Stimulated activated CD4-positive, alpha-beta T cell treated with anti-CD3 and anti-CD28 coated beads, Interleukin-4, amount 100 ng/mL, for 1 hour (primary cell): ENCODE results near the gene GRK4.
"Not testable (repeated sequence)": the region's sequence is repeated elsewhere in the genome, so short reads cannot be mapped to it uniquely, and the experiment has no call there.

Source experiments
- DNase-seq: peaks from one replicate; pipeline ENCODE4 v3.0.0-alpha.2; 2020

Gene GRK4

DNA sequence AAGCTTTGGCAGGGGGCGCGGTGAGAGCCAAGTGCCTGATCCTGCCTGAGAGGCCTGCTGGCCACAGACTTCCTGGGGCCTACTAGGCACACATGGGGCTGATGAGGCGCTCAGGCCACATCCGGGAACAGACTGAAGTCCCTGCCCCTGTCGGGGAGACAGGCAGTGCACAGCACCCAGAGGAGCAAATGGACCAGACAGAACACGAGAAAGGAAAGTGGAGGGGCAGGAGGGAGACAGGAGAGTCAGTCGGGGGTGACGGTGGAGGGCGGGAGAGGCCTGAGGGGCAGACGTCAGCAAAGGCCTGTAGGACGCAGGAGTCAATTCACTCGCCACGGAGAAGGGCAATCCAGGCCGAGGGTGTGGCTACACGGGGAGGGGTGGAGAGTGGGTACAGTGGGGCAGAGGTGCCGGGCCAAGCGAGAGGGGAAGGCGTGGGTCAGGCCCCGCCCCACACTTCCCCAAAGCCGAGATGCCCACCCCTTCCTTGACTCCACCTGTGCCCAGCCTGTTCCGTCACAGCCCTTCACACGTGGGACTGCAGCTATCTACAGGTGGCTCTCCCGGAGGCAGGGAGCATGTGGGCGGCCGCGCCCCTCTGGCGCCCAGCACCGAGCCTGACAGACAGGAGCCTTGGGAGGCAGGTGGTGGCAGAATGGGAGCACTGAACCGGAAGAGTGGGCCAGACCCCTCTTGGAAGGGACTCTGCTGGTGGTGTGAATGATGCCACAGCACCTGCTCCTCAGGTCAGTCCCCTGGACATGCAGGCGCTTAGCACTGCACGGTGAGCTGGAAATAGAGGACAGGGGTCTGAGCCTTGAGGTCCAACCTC, 20.6 kb upstream of the GRK4 start:
- DNase-seq = no peak

DNA sequence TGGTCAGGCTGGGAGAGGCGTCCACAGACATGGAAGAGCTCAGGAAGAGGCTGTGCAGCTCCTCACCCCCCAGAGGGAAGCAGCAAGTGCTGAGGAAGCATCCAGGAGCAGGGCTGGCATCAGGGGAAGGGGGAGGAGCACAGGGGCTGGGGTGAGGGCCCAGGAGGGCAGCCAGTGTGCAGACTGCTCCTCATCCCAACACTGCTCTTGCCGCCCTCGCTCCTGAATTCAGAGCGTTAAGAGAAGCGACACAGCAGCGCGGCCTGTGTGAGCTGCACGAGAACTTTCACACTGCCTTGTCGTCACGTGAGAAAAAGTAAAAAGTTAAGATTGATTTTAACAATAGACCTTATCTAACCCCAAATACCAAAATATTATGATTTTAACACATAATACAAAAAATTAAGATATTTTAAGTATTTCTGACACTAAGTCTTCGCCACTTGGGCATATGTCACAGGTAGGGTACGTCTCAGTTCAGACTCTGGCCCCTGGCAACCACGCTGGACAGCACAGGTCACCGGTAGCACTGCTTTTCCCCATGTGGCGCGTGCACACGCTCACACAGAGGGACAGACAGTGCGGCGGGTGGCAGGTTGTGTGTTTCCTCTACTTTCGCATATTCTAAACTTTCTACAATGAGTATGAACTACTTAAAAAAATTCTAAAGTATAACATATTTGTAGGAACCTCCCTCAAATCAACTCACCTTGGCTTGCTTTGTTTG, 19.8 kb upstream of the GRK4 start:
- no peak for DNase-seq

DNA sequence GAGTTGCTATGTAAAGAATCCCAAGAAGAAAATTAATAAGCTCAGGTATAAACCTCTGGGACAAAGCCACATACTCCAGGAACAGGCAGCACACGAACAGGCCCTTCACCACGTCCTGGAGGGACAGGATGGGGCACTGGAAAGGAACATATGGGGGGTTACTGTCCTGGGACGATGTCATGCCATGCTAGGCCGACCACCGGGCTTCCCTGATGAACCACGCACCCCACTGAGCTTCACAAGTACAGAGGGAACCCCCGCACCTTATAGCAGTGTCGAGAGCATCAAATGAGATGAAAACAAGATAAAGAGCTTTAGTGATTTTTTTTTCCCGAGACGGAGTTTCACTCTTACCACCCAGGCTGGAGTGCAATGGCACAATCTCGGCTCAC, 19.3 kb upstream of the GRK4 start:
- DNase-seq = no peak

DNA sequence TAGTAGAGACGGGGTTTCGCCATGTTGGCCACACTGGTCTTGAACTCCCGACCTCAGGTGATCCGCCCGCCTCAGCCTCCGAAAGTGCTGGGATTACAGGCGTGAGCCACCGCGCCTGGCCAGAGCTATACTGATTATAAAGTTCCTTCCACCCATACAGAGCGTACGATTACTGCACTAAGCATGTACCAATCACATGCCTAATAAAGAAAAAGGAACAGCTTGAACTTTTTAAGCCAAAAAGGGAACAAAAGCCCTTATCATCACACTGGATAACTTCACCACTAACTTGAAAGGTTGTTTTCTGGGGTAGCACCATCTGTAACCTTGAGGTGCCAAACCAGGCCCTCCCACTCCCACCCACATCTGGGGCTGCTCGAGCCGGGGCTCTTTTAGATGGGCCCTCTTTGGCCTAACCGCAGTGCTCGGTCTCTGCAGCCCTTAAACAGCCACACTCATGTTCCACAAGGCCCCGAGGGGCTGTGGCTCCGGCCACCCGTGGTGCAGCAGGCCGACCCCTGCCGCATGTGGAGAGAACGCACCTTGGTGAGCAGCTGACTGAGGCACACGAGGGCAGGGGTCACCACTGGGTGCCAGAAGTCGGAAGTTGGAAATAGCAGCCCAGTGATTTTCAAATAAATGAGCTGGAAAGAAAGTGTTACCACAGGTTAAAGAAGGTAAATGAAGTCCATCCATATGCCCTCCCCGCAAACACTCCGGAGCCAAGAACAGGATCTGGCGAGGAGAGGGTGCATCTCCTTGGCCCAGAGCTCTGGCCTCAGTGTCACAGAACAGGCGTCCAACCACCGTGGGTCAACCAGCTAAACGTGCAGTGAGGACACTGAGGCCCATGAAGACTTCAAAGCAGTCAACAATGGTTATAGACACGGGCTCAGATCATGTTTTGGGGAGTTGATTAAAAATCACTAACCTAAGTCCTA, 18.5 kb upstream of the GRK4 start:
- no peak for DNase-seq

DNA sequence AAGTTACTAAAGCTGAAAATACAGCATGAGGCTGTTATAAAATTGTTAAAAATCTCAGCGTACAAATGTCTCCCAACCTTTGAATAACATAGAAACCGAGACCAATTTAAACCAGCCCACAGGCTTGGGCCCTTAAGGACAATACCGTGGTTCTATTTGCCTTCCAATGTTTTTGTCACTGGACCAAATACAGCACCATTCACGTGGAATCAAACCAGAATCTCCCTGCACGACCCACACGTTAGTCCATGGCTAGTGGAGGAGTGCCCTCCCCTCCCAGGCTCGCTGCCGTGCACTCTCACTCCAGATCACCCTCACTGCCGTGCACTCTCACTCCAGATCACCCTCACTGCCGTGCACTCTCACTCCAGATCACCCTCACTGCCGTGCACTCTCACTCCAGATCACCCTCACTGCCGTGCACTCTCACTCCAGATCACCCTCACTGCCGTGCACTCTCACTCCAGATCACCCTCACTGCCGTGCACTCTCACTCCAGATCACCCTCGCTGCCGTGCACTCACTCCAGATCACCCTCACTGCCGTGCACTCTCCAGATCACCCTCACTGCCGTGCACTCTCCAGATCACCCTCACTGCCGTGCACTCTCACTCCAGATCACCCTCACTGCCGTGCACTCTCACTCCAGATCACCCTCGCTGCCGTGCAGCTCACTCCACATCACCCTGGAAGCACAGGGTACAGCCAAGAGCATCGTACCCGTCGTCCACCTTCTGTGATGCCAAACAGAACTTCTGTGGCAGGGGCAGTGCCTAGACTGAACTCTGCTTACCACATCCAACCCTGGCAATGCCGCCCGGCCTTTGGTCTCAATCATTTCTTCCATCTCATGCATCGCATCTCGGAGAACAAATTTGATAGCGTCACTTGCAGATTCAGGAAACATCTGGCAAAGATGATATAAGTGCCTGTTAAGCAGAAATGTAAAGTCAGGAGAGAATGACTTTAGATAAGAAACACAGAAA, 17.5 kb upstream of the GRK4 start:
- not testable (repeated sequence) for DNase-seq

DNA sequence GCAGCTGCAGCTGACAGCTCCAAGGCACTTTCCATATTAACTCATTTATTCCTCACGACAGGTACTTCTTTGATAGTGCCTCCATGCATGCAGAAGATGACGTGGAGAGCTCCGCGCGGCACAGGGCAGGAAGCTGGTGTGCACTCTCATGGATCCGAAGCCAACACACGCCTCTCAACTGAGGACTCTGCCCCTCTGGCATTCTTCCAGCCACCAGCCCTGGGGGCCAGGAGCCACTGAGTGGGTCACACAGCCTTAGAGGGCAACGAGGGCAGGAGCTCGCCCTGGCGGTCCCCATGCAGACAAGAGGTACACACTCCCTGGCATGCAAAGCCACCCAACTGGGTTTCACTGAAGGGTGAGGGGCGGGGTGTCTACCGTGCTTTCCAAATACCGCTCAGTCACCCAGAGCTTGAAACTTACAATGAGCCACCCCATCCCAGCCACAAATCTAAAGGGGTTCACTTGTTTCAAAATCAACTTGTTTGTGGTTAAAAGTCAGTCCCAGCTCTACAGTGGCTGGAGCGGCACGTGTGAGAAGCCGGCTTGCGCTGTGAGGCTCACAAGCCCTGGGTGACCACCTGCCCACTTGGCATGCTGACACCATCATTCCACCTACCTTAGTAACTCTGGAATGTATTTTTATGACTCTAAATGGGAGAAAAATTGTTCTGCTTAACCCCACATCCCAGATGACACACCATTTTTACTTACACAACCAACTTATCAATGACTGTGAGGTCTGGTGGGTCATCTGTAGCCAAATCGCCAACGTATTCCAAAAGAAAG, 16.4 kb upstream of the GRK4 start:
- DNase-seq = no peak

DNA sequence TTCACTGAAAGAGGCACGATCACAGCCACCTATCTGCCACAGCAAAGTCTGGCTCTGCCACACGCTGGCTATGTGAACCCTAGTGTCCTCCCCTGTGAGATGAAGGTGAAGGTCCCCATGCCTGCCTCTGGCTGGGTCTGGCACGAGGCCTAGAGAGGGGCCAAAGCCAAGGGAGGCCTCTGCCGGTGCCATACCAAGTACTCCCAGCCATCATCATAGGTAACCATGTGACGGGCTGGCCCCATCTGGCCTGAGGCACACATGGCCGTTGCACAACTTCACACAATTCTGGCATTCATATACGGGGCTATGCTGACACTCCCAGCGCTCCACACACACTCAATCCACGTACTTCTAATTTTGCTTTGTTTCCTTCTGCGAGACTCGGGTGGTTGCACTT, 15.4 kb upstream of the GRK4 start:
- DNase-seq = no peak

DNA sequence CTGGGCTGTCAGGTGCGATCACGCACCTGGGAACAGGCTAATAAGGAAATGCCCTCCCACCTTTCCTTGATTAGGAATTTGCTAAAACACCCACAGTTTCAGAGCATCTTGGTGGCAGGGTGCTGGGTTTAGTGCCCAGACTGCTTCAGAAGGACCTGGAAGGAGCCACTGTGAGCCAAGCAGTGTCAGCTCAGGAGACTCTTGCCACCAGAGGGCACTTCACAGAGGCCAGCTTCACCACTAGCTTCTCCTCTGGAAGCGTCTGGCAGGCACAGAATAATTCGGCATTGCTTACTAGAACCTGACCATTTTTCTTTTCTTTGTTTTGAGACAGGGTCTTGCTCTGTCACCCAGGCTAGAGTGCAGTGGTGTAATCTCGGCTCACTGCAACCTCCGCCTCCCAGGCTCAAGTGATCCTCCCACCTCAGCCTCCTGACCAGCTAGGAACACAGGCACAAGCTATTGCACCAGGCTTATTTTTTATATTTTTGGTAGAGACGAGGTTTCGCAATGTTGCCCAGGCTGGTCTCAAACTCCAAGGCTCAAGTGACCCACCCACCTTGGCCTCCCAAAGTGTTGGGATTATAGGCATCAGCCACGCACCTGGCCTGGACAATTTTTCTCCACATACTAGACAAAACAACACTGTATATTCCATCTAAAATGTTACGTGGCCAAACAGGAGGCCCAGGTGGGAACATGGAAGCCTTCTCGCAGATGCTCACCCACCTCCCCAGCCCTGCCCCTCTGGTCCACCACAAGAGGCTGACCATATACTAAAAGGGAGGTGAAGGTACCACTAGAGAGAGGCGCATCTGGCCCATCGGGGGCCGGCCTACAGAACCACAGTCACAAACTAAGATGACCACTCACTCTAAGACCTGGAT, 14.2 kb upstream of the GRK4 start:
- DNase-seq = no peak

DNA sequence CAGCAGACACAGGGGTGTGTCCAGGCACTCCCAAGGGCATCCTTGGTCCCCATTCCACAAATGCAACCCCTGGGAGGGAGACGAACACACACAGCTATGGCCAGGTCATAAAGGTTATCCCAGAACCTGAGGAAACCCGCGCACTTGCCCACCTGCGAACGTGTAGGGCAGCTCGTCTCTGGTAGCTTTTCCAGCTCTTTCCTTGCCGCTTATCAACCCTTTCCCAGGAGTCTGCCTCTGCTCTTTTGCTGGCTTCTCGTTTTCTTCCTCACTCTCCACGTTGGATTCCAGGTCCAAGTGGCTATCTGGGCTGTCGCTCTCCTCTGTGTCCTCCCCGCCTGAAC, 13.6 kb upstream of the GRK4 start:
- no peak for DNase-seq

DNA sequence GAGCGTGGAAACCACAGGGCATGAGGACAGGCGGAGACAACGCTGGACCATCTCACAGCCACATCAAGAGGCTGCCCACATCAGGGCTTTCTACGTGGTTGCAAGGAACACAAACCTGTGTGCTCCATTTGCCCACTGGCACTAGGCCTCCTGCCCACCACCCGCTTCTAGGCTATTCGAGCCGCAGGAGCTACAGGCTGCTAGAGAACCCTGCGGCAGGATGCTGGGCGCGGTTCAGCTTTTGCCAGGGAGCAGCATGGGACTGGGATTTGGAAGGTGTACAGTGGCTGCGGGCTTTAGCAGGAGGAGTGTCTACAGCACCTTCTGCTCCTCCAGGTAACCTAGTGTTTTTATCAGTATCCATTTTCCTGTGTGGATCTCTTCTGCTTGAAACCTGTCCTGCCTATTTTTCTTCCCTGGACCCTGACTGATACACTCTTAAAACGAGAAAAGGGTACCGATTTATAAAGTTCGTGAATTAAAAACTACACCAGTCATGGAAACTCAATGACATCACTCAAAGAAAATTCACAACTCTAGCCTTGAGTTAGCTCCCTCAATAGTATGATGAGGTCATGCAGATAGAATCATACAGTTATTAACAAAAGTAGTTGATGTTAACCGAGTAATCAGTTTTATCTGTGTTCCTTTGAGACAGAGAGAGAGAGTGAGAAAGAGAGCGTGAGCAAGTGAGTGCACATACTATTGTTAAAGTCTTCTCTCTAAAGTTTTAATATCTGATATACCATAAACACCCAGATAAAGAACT, 13.0 kb upstream of the GRK4 start:
- DNase-seq = no peak

DNA sequence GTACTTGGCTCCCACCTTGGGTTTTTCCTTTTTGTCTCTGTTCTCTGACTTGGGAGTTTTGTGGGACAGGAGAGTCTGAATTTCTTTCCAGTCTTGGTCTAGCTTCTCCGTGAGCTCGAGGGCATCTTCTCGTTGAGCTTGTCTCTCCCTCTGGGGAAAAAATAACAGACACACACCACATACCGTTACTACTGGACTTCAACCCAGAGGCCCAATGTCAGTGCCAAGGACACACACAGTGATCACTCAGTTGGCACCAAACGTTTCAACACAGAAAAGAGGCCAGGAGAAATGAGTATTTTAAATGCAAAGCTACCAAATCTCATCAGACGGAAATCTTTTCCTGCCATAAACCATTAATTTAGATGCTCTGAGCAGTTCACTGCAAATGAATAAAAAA, 9.9 kb upstream of the GRK4 start:
- no peak for DNase-seq

DNA sequence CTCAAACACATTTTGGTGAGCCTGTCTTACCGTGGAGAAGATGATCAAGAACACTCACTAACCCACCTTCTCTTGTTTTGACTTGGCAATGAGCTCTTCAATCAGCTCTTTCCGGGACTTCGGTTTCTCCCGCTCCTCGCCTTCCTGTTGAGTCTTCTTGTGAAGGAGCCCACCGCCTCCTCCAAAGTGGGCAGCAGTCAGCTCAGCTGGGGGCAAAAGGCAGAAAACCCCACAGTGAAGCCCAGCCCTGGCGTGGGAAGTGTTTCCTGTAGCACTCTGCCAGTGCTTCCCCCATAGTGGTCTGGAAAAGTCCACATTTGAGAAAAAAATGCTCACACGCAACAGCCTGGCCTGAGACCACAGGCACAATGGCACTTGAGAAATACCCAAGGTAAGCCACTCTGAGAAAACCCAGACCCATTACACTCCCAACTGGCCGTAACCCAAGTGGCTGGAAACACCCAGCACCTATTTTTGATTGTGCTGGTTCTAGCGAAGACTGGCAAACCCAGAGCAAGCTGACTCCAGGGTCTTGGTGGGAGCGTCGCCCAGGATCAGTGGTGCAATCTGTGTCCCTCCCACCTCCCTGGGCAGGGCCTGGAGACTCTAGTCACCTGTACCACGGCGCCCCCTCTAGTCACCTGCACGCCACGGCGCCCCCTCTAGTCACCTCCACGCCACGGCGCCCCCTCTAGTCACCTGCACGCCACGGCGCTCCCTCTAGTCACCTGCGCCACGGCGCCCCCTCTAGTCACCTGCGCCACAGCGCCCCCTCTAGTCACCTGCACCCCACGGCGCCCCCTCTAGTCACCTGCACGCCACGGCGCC, 8.8 kb upstream of the GRK4 start:
- peak; percentile 75 for DNase-seq

DNA sequence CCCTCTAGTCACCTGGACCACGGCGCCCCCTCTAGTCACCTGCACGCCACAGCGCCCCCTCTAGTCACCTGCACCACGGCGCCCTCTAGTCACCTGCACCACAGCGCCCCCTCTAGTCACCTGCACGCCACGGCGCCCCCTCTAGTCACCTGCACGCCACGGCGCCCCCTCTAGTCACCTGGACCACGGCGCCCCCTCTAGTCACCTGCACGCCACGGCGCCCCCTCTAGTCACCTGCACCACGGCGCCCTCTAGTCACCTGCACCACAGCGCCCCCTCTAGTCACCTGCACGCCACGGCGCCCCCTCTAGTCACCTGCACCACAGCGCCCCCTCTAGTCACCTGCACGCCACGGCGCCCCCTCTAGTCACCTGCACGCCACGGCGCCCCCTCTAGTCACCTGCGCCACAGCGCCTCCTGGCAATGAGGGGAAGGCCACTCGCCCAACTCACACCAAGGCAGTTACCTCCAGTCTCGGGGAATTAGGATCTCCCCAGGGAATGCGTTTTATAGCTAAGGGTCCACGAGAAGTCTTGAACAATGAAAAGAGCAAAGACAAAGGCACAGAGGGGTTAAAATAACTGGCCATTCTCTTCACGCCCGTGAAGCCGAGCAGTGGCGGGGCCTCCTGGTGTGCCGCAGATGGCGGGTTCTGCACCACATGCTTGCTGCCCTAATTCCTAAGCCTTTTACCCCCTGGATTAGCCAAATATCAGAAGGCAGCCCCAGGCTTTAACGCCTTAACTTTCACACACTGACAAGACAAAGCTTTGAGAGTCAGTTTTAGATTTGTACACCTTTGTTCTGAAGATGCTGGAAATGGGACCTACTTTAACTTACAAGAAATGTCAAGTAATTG, 8.0 kb upstream of the GRK4 start:
- not testable (repeated sequence) for DNase-seq

DNA sequence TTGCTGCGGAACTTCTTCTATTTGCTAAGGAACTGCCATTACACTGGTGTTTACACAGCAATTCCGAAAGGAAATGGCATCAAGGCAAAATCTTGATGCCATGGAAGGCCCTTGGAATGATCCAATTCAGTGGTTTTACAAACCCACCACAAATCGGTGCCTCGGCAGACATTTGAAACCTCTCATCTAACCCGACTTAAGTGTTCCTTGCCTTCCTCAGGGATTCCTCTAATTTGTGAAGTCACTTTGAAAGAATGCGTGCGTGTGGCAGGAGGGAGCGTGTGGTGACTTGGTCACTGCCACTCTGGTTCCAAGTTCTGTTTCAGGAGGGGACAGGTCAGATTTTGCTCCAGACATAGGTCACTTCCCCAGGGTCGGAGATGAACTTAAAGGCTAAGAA, 4.9 kb upstream of the GRK4 start:
- no peak for DNase-seq

DNA sequence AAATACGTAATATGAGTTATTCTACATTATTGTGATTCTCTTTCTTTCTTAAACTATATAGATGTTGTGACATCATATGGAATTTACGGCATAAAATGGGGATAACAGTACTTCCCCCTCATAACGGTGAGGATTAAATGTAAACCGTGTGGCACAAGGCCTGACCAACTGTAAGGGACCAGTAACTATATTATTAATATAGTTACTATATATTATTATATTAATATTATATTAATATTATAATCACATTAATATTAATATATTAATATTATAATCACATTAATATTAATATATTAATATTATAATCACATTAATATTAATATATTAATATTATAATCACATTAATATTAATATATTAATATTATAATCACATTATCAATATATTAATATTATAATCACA, 2.9 kb upstream of the GRK4 start:
- not testable (repeated sequence) for DNase-seq

DNA sequence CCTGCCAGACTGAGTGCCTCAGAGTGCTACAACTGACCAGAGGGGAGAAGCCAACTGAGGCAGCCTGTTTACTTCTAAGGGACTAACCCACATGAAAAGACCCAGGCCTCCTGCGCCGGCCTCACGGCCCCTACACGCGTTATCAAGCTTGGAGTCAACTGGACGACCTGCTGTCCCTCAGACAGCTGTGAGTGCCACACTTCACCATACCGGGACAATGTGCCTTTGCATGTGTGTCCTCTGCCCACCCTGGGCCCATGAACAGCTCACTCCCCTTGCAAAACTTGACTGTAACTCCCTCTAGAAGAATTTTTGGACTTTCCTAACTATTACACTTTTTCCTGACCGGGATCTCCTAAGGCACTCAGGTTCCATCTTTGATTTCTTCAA, 2.0 kb upstream of the GRK4 start:
- no peak for DNase-seq

DNA sequence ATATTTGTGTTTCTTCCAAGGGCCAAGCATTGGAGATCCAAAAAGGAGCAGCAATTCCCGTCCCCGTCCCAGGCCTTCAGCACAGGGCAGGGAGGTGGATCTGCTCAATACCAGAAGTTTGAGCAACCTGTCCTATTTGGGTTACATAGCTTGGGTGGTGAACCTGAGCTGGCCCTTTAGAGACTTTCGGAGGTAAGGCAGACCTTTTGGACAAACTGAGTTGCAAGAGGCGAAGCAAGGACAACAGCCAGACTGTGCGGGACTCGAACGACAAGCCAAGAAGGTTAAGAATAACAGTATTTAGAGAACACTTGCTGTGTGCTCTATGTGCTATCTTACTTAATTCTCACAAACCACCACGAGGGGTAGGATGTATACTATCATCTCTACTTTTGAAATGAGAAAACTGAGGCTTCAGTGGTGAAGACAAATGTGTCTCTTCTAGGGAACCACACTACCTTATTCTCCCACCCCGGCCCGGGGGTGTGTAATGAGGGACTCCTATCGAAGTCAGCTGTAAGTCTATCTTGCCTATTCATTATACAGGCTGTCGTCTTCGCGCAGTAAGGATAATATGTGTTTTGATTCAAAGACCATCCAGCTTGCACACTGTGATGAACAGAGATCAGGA, 1.4 kb upstream of the GRK4 start:
- peak; percentile 60 for DNase-seq
